WTC11 (cell line): ENCODE measurements around the gene SCG5. TPM values are rescaled to one million over a fixed set of nuclear protein-coding genes. Genes with fewer than 3 reads are reported as not detected.

Source experiments
- ATAC-seq: fragments of 200-7000 bp; cut with Tn5 transposase; 2 replicates; pipeline ENCODE4 v1.10.0; 2021; ENCODE audit warnings: mild to moderate bottlenecking, moderate library complexity
- CTCF ChIA-PET: fragments of 300-600 bp; sonication (Branson Sonifier 250); formaldehyde crosslinking; loops from one replicate; lab custom pipeline; 2021; ENCODE audit warnings: antibody characterized with exemption; lab: Charles Lee
- POLR2A ChIA-PET: fragments of 350-600 bp; sonication (Branson Sonifier 250); formaldehyde crosslinking; loops from one replicate; lab custom pipeline; 2021; ENCODE audit warnings: antibody characterized with exemption; lab: Charles Lee
- DNase-seq: peaks from one replicate; pipeline ENCODE4 v3.0.0; 2021; ENCODE audit warnings: low spot score
- H3K27ac Mint-ChIP-seq: 2 replicates; pipeline ENCODE4 v1.8.0; 2021; ENCODE audit warnings: mixed read lengths
- H3K27me3 Mint-ChIP-seq: 2 replicates; pipeline ENCODE4 v1.8.0; 2021; ENCODE audit warnings: low read depth, mild to moderate bottlenecking, moderate library complexity, mixed read lengths
- H3K36me3 Mint-ChIP-seq: 2 replicates; pipeline ENCODE4 v1.8.0; 2021; ENCODE audit warnings: mixed read lengths
- H3K4me1 Mint-ChIP-seq: 2 replicates; pipeline ENCODE4 v1.8.0; 2022; ENCODE audit warnings: mixed read lengths
- H3K4me3 Mint-ChIP-seq: 2 replicates; pipeline ENCODE4 v1.8.0; 2021; ENCODE audit warnings: mild to moderate bottlenecking, moderate library complexity, mixed read lengths
- H3K9me3 Mint-ChIP-seq: 2 replicates; pipeline ENCODE4 v1.8.0; 2021; ENCODE audit warnings: mixed read lengths
- ATF1 ChIP-seq: sonication (generic); formaldehyde crosslinking; IDR thresholded peaks from 2 replicates; pipeline ENCODE4 v1.8.1; 2023; ENCODE audit warnings: mild to moderate bottlenecking, moderate library complexity, missing genetic modification reagents
- ATF3 ChIP-seq: sonication (generic); formaldehyde crosslinking; conservative IDR thresholded peaks from 2 replicates; pipeline ENCODE4 v1.8.1; 2022; ENCODE audit warnings: mild to moderate bottlenecking, missing genetic modification reagents
- GABPB1 ChIP-seq: sonication (generic); formaldehyde crosslinking; IDR thresholded peaks from 2 replicates; pipeline ENCODE4 v1.8.1; 2023; ENCODE audit warnings: mild to moderate bottlenecking, missing genetic modification reagents
- HMGA2 ChIP-seq: fragments of 250-450 bp; sonication (Bioruptor Pico); IDR thresholded peaks from 2 replicates; pipeline ENCODE4 v1.4.0; 2021; ENCODE audit warnings: mild to moderate bottlenecking, moderate library complexity
- IRF1 ChIP-seq: sonication (generic); formaldehyde crosslinking; IDR thresholded peaks from 2 replicates; pipeline ENCODE4 v1.8.0; 2023; ENCODE audit warnings: missing genetic modification reagents
- MAX ChIP-seq: sonication (generic); formaldehyde crosslinking; IDR thresholded peaks from 2 replicates; pipeline ENCODE4 v1.8.0; 2022; ENCODE audit warnings: mild to moderate bottlenecking, missing genetic modification reagents
- MXD4 ChIP-seq: fragments of 250-450 bp; sonication (Bioruptor Pico); IDR thresholded peaks from 2 replicates; pipeline ENCODE4 v1.8.0; 2021; ENCODE audit warnings: mild to moderate bottlenecking, moderate library complexity, borderline replicate concordance
- MYBL2 ChIP-seq: sonication (generic); formaldehyde crosslinking; IDR thresholded peaks from 2 replicates; pipeline ENCODE4 v1.8.1; 2023; ENCODE audit warnings: mild to moderate bottlenecking, moderate library complexity, missing genetic modification reagents
- OVOL2 ChIP-seq: fragments of 250-450 bp; sonication (Bioruptor Pico); IDR thresholded peaks from 2 replicates; pipeline ENCODE4 v1.9.0; 2021; ENCODE audit warnings: mild to moderate bottlenecking, borderline replicate concordance
- RORB ChIP-seq: fragments of 250-450 bp; sonication (Bioruptor Pico); IDR thresholded peaks from 2 replicates; pipeline ENCODE4 v1.9.0; 2021; ENCODE audit warnings: mild to moderate bottlenecking
- SMAD3 ChIP-seq: sonication (generic); formaldehyde crosslinking; IDR thresholded peaks from 2 replicates; pipeline ENCODE4 v1.8.0; 2022; ENCODE audit warnings: missing genetic modification reagents, mild to moderate bottlenecking, borderline replicate concordance
- TP53 ChIP-seq: sonication (generic); formaldehyde crosslinking; IDR thresholded peaks from 2 replicates; pipeline ENCODE4 v1.8.1; 2023; ENCODE audit warnings: mild to moderate bottlenecking, missing genetic modification reagents
- USF2 ChIP-seq: sonication (generic); formaldehyde crosslinking; IDR thresholded peaks from 2 replicates; pipeline ENCODE4 v1.8.1; 2023; ENCODE audit warnings: mild to moderate bottlenecking, missing genetic modification reagents, moderate library complexity
- ZNF396 ChIP-seq: fragments of 250-450 bp; sonication (Bioruptor Pico); IDR thresholded peaks from 2 replicates; pipeline ENCODE4 v1.8.0; 2021; ENCODE audit warnings: mild to moderate bottlenecking, moderate library complexity, borderline replicate concordance
- ZNF671 ChIP-seq: fragments of 250-450 bp; sonication (Bioruptor Pico); IDR thresholded peaks from 2 replicates; pipeline ENCODE4 v1.8.0; 2021; ENCODE audit warnings: mild to moderate bottlenecking
- ZSCAN18 ChIP-seq: fragments of 250-450 bp; sonication (Bioruptor Pico); IDR thresholded peaks from 2 replicates; pipeline ENCODE4 v2.1.2; 2022; ENCODE audit warnings: mild to moderate bottlenecking, moderate library complexity
- total RNA-seq: library from RNA; stranded (reverse); gene quantifications from 3 replicates; pipeline ENCODE4 v1.2.3, GENCODE V29; 2021
- TF ChIP-seq, protein P1 (sequence below): sonication (generic); formaldehyde crosslinking; IDR thresholded peaks from 2 replicates; pipeline ENCODE4 v1.8.1; 2023; ENCODE audit warnings: mild to moderate bottlenecking, missing genetic modification reagents
- TF ChIP-seq, protein P2 (sequence below): sonication (generic); formaldehyde crosslinking; IDR thresholded peaks from 2 replicates; pipeline ENCODE4 v1.8.1; 2022; ENCODE audit warnings: low read depth, mild to moderate bottlenecking, moderate library complexity, missing genetic modification reagents, borderline replicate concordance
- TF ChIP-seq, protein P3 (sequence below): sonication (generic); formaldehyde crosslinking; IDR thresholded peaks from 2 replicates; pipeline ENCODE4 v1.8.0; 2022; ENCODE audit warnings: missing genetic modification reagents
- TF ChIP-seq, protein P4 (sequence below): sonication (generic); formaldehyde crosslinking; IDR thresholded peaks from 2 replicates; pipeline ENCODE4 v1.8.0; 2022; ENCODE audit warnings: mild to moderate bottlenecking, missing genetic modification reagents

SCG5 gene
- total RNA-seq, 1 experiment from 2014 or later, result 14.2 TPM

DNA sequence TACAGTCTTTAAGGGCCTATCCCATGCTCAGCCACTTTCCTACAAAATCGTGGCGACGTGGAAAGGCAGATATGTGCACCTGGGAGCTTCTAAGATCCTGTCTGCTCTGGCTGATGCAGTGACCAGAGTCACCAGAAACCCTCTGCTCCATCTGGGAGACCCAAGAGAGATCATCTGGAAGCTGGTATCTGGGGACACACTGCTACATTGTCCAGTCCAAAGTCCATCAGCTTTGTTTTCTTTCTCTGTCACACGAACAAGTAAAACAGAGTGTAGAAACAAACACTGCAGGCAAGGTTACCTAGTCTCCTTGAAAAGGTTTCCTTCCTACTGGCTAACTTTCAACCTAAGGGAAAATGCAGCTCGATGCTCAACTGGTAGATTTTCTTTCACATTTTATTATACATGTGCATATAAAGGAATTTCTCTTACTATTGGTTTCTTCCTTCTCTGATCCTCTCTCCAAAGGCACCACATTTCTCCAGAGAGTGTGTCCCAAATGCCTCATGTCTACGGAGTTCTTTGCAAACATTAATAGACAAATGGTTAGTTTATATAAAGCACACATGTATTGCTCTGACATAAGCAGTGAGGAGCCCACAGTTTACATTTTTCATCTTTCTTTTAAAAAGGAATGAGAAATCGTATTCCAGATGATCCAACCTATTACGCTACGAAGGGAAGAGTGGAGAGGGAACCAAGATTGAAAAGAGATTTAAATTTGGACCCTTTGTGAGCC, 68.0 kb downstream of the SCG5 start:
- H3K9me3 Mint-ChIP-seq, result no peaks in the 10 kb centered on the region
- no peaks in the 10 kb centered on the region for H3K36me3 Mint-ChIP-seq
- H3K27me3 Mint-ChIP-seq, result peaks cover 18% of the 10 kb centered on the region
- DNase-seq (no peak), ATAC-seq (no peak)
- H3K27ac Mint-ChIP-seq, result no peak overlapping the region
- H3K4me3 Mint-ChIP-seq, result no peak overlapping the region
- TF ChIP-seq ZNF671 (CRISPR knock-in tag) (no peak), MAX (CRISPR knock-in tag) (no peak), GABPB1 (CRISPR knock-in tag) (no peak), ZSCAN18 (CRISPR knock-in tag) (no peak), ZNF396 (CRISPR knock-in tag) (no peak), OVOL2 (CRISPR knock-in tag) (no peak), HMGA2 (CRISPR knock-in tag) (no peak), IRF1 (CRISPR knock-in tag) (no peak), USF2 (CRISPR knock-in tag) (no peak), SMAD3 (no peak), ATF3 (CRISPR knock-in tag) (no peak), MXD4 (CRISPR knock-in tag) (no peak), RORB (no peak)
- TF ChIP-seq, protein P1, sequence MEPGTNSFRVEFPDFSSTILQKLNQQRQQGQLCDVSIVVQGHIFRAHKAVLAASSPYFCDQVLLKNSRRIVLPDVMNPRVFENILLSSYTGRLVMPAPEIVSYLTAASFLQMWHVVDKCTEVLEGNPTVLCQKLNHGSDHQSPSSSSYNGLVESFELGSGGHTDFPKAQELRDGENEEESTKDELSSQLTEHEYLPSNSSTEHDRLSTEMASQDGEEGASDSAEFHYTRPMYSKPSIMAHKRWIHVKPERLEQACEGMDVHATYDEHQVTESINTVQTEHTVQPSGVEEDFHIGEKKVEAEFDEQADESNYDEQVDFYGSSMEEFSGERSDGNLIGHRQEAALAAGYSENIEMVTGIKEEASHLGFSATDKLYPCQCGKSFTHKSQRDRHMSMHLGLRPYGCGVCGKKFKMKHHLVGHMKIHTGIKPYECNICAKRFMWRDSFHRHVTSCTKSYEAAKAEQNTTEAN (CRISPR knock-in tag), result no peak
- TF ChIP-seq, protein P2, sequence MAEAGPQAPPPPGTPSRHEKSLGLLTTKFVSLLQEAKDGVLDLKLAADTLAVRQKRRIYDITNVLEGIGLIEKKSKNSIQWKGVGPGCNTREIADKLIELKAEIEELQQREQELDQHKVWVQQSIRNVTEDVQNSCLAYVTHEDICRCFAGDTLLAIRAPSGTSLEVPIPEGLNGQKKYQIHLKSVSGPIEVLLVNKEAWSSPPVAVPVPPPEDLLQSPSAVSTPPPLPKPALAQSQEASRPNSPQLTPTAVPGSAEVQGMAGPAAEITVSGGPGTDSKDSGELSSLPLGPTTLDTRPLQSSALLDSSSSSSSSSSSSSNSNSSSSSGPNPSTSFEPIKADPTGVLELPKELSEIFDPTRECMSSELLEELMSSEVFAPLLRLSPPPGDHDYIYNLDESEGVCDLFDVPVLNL (CRISPR knock-in tag), result no peak
- ChIA-PET POLR2A (no interaction called here), CTCF (no interaction called here)
- H3K4me1 Mint-ChIP-seq, result no peaks in the 10 kb centered on the region

GRCh38 chr15:32715276-32715675, 73.8 kb downstream of the SCG5 start:
- Mint-ChIP-seq H3K27me3 (peaks cover 75% of the 10 kb centered on the region), H3K36me3 (no peaks in the 10 kb centered on the region), H3K9me3 (no peaks in the 10 kb centered on the region), H3K27ac (no peak overlapping the region), H3K4me1 (peaks cover 29% of the 10 kb centered on the region), H3K4me3 (no peak overlapping the region)
- DNase-seq (no peak), ATAC-seq (no peak)
- CTCF ChIA-PET, result no interaction called here
- POLR2A ChIA-PET, result no interaction called here
- TF ChIP-seq HMGA2 (CRISPR knock-in tag), result no peak
- TF ChIP-seq MYBL2 (CRISPR knock-in tag), result no peak
- no peak for TF ChIP-seq TP53 (CRISPR knock-in tag)
- no peak for TF ChIP-seq ZSCAN18 (CRISPR knock-in tag)
- TF ChIP-seq ATF1 (CRISPR knock-in tag), result no peak
- TF ChIP-seq, protein P3, sequence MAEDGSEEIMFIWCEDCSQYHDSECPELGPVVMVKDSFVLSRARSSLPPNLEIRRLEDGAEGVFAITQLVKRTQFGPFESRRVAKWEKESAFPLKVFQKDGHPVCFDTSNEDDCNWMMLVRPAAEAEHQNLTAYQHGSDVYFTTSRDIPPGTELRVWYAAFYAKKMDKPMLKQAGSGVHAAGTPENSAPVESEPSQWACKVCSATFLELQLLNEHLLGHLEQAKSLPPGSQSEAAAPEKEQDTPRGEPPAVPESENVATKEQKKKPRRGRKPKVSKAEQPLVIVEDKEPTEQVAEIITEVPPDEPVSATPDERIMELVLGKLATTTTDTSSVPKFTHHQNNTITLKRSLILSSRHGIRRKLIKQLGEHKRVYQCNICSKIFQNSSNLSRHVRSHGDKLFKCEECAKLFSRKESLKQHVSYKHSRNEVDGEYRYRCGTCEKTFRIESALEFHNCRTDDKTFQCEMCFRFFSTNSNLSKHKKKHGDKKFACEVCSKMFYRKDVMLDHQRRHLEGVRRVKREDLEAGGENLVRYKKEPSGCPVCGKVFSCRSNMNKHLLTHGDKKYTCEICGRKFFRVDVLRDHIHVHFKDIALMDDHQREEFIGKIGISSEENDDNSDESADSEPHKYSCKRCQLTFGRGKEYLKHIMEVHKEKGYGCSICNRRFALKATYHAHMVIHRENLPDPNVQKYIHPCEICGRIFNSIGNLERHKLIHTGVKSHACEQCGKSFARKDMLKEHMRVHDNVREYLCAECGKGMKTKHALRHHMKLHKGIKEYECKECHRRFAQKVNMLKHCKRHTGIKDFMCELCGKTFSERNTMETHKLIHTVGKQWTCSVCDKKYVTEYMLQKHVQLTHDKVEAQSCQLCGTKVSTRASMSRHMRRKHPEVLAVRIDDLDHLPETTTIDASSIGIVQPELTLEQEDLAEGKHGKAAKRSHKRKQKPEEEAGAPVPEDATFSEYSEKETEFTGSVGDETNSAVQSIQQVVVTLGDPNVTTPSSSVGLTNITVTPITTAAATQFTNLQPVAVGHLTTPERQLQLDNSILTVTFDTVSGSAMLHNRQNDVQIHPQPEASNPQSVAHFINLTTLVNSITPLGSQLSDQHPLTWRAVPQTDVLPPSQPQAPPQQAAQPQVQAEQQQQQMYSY (CRISPR knock-in tag), result no peak
- TF ChIP-seq, protein P4, sequence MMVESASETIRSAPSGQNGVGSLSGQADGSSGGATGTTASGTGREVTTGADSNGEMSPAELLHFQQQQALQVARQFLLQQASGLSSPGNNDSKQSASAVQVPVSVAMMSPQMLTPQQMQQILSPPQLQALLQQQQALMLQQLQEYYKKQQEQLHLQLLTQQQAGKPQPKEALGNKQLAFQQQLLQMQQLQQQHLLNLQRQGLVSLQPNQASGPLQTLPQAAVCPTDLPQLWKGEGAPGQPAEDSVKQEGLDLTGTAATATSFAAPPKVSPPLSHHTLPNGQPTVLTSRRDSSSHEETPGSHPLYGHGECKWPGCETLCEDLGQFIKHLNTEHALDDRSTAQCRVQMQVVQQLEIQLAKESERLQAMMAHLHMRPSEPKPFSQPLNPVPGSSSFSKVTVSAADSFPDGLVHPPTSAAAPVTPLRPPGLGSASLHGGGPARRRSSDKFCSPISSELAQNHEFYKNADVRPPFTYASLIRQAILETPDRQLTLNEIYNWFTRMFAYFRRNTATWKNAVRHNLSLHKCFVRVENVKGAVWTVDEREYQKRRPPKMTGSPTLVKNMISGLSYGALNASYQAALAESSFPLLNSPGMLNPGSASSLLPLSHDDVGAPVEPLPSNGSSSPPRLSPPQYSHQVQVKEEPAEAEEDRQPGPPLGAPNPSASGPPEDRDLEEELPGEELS (CRISPR knock-in tag), result no peak
